ENCODE data around the gene DNPEP. TPM values are rescaled to one million over a fixed set of nuclear protein-coding genes. Genes with fewer than 3 reads are reported as not detected.

Gene DNPEP
- total RNA-seq, 1 experiment from 2014 or later: 69.2 TPM

DNA sequence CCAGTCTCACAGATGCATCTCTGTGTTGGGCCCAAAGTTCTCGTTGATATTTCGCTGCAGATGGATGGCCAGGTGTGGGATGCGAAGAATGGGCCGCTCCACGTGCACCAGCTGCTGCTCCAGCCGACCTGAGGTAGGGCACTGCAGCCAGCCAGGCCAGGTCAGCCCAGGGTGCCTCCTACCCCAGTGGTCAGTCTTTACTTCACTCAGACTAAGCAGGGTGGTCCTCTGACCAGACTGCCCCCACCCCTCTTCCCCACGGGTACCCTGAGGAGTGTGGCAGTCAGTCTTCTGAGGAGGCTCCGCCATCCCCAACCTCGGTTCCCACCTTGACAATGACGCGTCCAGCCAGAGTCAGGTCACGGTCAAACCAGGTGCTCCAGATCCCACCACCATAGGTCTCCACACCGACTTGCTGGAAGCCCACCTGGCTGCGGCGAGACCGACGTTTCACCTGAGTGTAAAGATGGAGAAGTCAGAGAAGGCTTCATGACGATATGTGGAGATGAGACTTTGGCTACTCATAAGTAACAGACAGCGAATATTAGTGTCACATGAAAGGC lies 1.7 kb downstream of the DNPEP start:
- peak overlapping the region; percentile 62 for H3K4me3 ChIP-seq (ENCODE audit: low read depth, low read length, poor library complexity, severe bottlenecking)
- TF ChIP-seq, protein P1, sequence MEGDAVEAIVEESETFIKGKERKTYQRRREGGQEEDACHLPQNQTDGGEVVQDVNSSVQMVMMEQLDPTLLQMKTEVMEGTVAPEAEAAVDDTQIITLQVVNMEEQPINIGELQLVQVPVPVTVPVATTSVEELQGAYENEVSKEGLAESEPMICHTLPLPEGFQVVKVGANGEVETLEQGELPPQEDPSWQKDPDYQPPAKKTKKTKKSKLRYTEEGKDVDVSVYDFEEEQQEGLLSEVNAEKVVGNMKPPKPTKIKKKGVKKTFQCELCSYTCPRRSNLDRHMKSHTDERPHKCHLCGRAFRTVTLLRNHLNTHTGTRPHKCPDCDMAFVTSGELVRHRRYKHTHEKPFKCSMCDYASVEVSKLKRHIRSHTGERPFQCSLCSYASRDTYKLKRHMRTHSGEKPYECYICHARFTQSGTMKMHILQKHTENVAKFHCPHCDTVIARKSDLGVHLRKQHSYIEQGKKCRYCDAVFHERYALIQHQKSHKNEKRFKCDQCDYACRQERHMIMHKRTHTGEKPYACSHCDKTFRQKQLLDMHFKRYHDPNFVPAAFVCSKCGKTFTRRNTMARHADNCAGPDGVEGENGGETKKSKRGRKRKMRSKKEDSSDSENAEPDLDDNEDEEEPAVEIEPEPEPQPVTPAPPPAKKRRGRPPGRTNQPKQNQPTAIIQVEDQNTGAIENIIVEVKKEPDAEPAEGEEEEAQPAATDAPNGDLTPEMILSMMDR (conservative IDR thresholded peaks at IDR 0.05; ENCODE audit: low read depth, low read length): no peak
- TF ChIP-seq EZH2 (IDR thresholded peaks at IDR 0.05; ENCODE audit: borderline replicate concordance, low read depth, low read length, poor library complexity, severe bottlenecking): no peak
- TSS peak; percentile 27 for BruUV-seq (replicated peaks)
- no peaks in the 10 kb centered on the region for H3K4me1 ChIP-seq (ENCODE audit: insufficient read depth, low read length, poor library complexity, severe bottlenecking)
- intact Hi-C loops (cut with micrococcal nuclease; ENCODE audit: unreplicated experiment): no loop called here
- H3K27me3 ChIP-seq (replicated peaks; ENCODE audit: insufficient read depth, low read depth, low read length, poor library complexity): no peaks in the 10 kb centered on the region
- POLR2A ChIA-PET (ENCODE audit: low non-redundant PET): no interaction called here
- CTCF ChIA-PET: no interaction called here
- H3K9me3 ChIP-seq (ENCODE audit: low read depth, low read length, poor library complexity, severe bottlenecking): no peaks in the 10 kb centered on the region
- DNase-seq (ENCODE audit: low spot score): no peak
- H3K36me3 ChIP-seq (ENCODE audit: insufficient read depth, low read length, poor library complexity, severe bottlenecking): peaks cover 13% of the 10 kb centered on the region
- H3K27ac ChIP-seq (ENCODE audit: low read depth, low read length, poor library complexity, severe bottlenecking): no peak overlapping the region

DNA sequence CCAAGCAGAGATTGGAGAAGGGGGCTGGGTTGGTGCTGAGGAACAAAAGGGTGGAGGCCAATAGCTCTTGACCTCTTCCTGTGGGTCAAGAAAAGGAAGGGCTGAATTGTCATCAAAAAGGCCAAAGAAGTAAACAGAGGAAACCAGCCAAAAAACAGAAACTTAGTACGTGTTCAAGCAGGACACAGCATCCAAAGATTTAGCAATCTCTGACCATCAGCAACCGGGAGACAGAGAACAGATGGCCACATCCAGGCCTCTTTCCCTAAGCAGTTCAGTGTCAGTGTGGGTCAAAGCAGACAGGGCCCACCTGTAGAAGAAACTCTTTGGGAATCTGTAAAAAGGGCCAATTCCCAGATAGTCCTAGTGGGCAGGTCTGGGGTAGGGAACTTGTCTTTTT lies 2.9 kb downstream of the DNPEP start:
- no peaks in the 10 kb centered on the region for H3K4me1 ChIP-seq (ENCODE audit: insufficient read depth, low read length, poor library complexity, severe bottlenecking)
- POLR2A ChIA-PET (ENCODE audit: low non-redundant PET): no interaction called here
- no TSS peak for BruUV-seq (replicated peaks)
- no peak overlapping the region for H3K4me3 ChIP-seq (ENCODE audit: low read depth, low read length, poor library complexity, severe bottlenecking)
- H3K9me3 ChIP-seq (ENCODE audit: low read depth, low read length, poor library complexity, severe bottlenecking): no peaks in the 10 kb centered on the region
- H3K27ac ChIP-seq (ENCODE audit: low read depth, low read length, poor library complexity, severe bottlenecking): no peak overlapping the region
- no peak for DNase-seq (ENCODE audit: low spot score)
- no peaks in the 10 kb centered on the region for H3K27me3 ChIP-seq (replicated peaks; ENCODE audit: insufficient read depth, low read depth, low read length, poor library complexity)
- CTCF ChIA-PET: no interaction called here
- intact Hi-C loops (cut with micrococcal nuclease; ENCODE audit: unreplicated experiment): no loop called here
- TF ChIP-seq EZH2 (IDR thresholded peaks at IDR 0.05; ENCODE audit: borderline replicate concordance, low read depth, low read length, poor library complexity, severe bottlenecking): no peak
- TF ChIP-seq, protein P1 (conservative IDR thresholded peaks at IDR 0.05; ENCODE audit: low read depth, low read length): no peak
- H3K36me3 ChIP-seq (ENCODE audit: insufficient read depth, low read length, poor library complexity, severe bottlenecking): peaks cover 13% of the 10 kb centered on the region

DNA sequence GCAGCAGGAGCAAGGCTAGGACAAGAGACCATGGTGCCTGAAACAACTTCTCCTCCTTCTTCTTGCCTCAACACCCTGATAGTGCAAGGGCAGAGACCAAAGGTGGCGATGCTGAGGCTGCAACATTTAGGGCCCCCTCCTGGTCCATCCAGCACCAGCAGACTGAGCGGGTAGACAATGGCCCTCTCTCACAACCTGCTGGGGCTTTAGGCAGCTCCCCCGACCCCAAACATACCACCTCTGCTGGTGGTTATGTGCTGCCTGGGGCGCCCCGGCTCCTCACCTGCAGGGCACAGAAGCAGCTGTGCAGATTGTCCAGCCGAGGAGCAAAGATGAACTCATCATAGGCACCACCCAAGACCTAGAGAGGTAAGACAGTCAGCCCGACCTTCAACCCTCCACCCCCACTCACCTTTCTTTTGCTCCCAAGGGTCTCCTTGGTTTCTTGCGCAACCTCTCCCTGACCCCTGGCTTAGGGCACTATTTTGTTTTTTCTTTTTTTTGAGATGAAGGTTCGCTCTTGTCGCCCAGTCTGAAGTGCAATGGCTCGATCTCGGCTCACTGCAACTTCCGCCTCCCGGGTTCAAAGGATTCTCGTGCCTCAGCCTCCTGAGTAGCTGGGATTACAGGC lies 3.5 kb downstream of the DNPEP start:
- CTCF ChIA-PET: no interaction called here
- no peaks in the 10 kb centered on the region for H3K9me3 ChIP-seq (ENCODE audit: low read depth, low read length, poor library complexity, severe bottlenecking)
- no peak overlapping the region for H3K27ac ChIP-seq (ENCODE audit: low read depth, low read length, poor library complexity, severe bottlenecking)
- intact Hi-C loops (cut with micrococcal nuclease; ENCODE audit: unreplicated experiment): no loop called here
- no peaks in the 10 kb centered on the region for H3K27me3 ChIP-seq (replicated peaks; ENCODE audit: insufficient read depth, low read depth, low read length, poor library complexity)
- peaks cover 13% of the 10 kb centered on the region for H3K36me3 ChIP-seq (ENCODE audit: insufficient read depth, low read length, poor library complexity, severe bottlenecking)
- no peak overlapping the region for H3K4me3 ChIP-seq (ENCODE audit: low read depth, low read length, poor library complexity, severe bottlenecking)
- no peaks in the 10 kb centered on the region for H3K4me1 ChIP-seq (ENCODE audit: insufficient read depth, low read length, poor library complexity, severe bottlenecking)
- BruUV-seq (replicated peaks): no TSS peak
- no peak for TF ChIP-seq EZH2 (IDR thresholded peaks at IDR 0.05; ENCODE audit: borderline replicate concordance, low read depth, low read length, poor library complexity, severe bottlenecking)
- TF ChIP-seq, protein P1 (conservative IDR thresholded peaks at IDR 0.05; ENCODE audit: low read depth, low read length): no peak
- POLR2A ChIA-PET (ENCODE audit: low non-redundant PET): no interaction called here
- DNase-seq (ENCODE audit: low spot score): no peak

Measured in A673 (cell line).